ENCODE results near the gene RHOJ.
"Not testable (repeated sequence)": the region's sequence is repeated elsewhere in the genome, so short reads cannot be mapped to it uniquely, and the experiment has no call there.

The RHOJ gene

DNA sequence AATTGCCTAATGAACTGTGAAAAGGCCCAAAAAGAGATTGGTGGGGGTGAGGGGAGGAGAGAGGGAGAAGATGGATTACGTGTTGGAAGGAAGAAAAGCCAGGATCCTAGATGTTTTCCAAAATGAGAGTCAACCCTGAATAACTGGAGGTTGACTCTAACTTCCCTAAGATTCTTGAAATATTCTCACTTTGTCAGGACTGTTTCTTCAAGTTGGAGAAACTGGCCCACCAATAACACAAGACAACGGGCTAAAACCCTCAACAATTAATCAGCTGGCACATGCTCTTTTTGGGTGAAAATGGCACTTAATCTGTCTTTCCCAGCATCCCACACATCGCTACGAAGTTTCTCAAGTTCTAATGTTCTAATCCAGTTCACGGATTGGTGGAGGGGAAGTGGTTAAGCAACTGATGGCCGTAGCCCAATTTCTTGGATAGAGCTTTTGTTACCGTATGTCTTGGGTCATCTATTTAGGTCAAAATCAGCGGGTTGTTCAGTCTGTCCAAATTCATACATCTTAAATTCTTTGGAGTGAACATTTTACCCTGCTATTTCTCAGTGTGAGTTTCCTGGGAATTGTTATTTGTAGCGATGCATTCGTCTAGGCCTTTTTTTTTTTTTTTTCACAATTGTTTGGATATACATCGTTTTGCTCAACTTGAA is 65.5 kb downstream of the RHOJ start:
- DNase-seq, result no peak

DNA sequence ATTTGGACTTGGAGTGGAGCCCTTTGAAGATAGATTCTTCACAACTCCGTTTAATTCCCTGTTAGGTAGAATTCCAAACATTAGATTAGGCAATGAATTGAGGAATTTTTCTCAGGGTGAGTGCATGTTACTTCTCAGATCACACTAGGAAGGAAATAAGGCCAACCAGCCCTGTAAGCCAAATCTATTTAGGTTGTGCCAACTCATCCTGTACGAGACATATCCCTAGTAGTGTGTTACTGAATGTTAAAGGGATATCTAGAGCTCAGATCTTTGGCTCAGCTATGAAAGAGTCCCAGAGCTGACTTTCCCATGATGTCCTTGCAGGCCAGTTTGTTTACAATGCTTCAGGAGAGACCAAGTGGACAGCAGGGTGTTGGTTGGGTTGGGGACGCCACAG is 68.9 kb downstream of the RHOJ start:
- DNase-seq, result no peak

DNA sequence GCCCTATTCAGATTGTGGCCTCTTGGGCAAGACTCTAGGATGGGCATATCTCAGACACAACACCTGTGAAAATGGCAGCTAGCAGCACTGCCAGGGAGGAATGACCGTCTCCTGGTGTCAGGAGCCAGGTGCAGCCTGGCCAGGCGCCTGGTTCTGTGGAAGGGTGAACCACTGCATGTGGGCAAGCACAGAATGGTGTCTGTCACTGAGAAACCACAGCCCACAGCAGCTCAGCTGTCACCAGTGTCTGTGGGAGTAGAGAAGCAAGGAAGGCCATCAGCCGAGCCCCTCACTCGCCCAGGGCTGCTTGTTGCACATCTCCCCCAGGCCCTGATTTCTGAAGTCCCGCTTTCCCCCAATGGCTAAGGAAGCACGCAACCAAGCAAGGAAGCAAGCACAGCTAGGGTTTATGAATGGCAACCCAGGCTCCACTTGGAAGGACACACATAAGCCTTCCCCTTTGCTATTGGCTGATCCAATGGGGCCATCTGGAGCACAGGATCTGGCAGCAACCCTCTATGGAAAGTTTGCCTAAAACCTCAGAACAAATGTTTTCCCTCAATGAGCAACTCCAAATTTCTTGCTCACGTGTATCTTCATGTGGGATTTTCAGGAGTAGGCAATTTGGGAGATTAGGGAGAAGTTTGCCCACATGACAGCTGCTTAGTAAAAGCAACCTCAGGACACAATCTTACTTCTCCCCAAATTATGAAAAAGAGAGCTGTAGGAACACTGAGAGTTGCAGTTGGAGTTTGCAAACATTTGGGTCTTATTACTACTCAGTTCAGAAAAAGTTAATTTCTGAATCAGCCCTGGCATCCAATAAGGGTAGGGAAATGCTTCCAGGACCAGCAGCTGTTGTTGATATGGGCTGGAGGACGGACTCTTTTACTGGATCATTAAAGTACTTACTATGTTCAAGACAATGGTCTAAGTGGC is 69.7 kb downstream of the RHOJ start:
- DNase-seq, result peak; percentile 45

DNA sequence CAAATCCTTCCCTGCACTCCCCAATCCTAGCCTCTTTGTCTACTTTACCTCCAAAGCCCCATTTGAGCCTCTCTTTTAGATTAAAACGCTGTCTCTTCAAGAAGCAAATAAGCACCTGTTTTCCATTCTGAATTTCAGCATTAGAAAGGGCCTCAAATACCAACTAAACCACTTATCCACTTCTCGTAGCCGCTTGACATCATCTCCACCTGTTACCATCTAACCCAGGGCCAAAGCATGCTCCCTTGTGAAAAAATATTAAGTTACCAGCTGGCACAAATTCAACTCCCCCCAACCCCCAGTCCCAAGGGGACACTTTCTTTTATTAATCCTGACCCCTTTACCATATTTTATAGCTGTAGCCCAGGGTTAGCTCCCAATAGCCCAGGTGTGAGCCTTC is 71.4 kb downstream of the RHOJ start:
- no peak for DNase-seq

DNA sequence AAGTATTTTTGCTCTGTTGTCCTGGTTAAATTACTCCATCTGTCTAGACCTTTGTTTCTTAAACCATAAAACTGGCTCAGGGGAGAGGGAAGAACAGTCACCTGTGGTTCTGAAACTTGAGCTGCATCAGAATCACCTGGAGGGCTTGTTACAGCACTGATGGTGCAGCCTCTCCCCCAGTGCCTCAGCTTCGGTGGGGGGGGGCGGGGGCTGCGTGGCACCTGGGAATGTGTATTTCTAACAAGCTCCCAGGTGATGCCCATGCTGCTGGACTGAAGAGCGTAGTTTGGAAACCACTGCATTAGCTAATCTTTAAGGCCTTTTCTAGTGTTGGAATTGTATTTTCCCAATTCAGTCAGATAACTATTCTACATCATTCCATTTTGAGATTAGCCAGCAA is 71.8 kb downstream of the RHOJ start:
- DNase-seq, result no peak

DNA sequence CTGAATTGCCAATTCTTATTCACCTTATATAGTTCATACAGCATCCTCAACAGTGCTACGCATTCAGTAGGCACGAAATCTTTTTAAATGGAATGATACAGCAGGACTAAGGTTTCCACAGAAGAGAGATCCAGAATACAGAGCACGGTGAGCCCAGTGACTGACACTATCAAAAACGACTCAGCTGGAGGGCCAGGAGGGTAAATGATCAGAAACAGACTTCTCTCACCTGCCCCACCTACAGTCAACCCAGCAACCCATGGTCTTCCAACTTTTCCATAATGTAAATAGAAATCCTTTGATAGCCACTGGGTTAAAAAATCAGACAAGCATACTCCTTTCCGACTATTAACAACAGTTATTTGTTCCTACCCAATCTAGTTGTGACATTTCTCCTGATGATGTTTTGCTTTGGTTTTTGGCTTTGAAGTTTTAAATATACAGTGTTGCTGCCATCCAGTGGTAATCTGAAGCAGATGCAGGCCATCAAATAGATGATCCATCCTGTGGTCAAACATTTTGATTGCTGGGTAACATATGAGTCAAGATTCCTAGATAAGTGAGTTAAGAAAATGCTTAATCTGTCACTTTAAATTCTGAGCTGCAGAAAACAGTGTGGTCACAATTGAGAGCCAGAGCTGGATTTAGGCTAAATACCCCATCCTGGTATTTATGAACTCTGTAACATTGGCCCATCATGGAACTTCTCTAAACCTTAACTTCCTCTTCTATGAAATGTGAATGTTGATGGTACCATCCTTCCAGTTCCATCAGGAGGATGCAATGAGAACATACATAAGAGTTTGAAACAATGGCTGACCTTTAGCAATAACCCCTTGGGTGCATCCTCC is 72.5 kb downstream of the RHOJ start:
- DNase-seq, result no peak

DNA sequence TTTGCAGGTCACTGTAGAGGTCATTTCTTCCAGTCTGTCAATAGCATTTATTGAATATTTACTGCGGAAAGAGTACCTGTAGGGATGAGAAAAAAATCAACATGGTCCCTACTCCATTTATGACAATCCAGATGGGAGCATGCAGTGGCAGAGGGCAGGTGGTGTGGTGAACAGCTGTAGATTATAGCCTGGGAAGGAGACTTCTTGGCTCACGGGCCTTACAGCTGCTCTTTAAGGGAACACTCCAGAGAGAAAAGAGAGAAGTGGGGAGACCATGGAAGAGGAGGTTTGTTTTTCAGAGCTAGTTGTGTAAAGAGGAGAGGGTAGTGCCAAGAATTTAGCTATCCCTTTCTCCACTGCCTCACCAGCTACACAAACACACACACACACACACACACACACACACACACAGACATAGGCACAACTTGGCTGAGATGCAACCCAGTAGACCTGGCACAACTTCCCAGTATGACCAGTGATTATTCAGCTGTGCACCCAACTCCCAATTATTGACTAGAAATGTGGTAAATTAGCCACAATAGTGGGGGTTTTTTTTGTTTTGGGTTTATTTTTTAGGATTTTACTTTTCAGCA is 73.4 kb downstream of the RHOJ start:
- no peak for DNase-seq

DNA sequence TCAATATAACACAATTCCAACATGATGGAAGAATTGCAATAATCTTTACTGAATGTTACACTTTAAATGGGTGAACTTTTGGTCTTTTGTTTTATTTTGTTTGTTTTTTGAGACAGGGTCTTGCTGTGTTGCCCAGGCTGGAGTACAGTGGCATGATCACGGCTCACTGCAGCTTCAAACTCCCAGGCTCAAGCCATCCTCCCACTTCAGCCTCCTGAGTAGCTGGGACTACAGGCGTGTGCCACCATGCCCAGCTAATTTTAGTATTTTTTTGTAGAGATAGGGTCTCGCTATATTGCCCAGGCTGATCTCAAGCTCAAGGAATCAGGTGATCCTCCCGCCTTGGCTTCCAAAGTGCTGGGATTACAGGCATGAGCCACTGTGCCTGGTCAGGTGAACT is 75.7 kb downstream of the RHOJ start:
- DNase-seq, result not testable (repeated sequence)

DNA sequence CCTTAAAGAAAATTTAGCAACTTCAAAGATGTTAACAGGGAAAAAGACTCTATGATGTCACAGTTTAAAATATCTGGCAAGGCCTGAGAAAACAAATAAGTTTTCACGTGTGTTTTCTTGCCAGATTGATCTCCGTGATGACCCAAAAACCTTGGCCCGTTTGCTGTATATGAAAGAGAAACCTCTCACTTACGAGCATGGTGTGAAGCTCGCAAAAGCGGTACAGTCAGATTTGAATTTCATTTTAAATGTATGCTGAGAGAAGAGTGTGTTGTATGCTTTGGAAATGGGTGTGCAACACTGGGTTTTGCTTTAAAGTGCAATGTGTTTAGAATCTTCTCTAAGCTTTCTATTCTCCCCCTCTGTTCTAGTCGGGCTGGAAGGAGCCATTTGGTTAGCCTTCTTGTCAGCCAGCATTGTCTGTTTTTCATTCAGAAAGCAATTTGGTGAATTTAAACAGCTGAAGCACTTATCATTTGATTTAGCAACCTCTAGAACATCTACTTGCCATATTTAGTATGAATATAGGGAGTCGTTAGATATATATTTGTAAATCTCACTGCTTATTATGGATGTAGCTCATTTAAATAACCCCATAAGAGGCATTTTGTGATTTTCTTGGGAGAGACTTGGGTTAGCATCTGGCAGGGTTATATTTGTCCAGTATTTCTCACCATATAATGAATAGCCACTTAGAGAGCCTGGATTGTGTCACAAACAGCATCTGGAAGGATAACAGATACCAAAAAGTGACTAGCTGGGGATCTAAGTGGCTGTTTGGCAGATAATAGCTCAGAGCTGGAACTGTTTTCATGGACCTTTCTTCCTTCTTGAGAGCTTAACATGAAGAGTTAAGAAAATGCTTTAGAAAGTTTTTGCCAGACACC is 79.0 kb downstream of the RHOJ start:
- no peak for DNase-seq

DNA sequence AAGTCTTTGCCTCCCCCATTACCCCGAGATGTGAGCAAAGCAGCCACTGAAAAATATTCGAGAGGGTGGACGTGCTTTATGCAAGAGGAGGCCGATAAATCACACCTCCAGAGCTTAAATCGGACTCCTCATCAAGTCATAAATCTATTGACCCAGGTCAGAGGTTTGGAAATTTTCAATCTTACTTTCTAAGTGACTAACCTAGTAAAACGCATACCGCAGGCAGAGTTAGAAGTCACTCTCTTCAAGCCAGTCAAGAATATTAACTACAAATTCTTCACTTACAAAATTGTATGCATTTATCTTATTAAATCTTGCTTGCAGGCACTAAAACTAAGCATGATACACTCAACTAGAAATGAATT is 79.6 kb downstream of the RHOJ start:
- no peak for DNase-seq

DNA sequence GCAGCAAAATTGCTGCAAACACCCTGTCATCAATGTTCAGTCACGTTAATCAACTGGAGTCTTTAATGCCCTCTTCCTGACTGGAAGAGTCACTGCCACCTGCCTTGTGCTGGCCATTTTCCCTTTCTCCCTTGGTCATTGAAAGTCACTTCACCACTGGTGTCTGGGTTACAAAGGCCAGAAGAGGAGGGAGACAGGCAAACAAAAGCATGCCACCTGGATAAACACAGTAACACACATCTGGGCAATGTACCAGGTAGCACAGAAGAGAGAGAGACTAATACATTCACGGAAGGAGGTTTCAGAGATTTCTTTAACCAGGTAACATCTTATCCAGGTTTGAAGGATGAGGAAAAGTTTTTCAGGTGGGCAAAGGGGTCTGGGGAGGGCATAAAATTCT is 81.8 kb downstream of the RHOJ start:
- no peak for DNase-seq

DNA sequence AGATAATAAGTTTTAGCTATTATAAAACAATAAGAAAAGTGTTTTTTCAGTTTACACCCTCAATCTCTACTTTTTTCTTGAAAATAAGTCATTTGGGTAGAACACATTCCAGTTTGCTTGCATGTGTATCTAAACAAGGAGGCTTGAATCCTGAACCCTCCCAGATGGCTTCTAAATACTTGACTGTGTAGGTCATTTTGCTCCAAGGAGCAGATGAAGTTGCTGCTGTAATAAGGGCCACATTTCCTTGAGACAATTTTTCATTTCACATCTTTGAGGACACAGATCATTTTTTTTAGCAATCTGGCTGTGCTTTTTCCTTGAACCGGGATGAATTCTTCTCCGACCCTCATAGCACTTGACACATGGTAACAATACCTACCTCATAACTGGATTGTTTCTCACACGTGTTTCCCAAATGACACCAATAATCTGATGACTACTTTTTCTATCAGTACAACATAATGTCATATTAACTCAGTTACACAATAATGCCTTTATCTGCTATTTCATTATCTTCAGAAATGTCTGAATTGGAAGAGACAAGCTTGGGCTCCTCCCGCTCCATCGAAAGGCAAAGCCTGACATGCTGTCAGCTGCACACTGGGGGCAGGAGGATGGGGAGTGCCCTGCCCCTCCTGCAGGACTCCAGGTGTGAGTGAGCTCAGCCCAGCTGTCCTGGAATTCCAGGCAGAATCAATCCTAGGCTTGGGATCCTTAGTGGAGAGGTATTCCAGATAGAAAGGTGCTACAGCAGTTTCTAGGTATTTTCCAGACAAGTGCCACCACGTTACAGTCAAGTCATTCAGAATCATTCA is 83.6 kb downstream of the RHOJ start:
- no peak for DNase-seq

DNA sequence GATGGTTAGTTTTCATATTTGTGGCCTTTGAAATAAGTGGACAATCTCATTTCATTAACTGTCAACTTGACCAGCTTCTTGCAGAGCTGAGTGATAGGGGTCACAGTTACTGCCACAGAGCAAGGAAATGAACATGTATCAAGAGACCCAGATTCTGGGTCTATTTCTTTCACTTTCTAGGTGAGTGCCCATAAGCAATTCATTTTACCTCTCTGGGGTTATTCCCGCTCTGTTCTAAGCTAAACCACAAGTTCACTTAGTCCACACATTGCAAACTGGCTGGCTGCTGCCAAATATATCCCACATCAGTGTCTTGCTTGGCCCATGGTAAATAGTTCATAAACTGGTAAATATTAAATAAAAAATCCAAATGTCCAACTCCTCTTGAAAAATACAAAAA is 84.6 kb downstream of the RHOJ start:
- DNase-seq, result no peak

DNA sequence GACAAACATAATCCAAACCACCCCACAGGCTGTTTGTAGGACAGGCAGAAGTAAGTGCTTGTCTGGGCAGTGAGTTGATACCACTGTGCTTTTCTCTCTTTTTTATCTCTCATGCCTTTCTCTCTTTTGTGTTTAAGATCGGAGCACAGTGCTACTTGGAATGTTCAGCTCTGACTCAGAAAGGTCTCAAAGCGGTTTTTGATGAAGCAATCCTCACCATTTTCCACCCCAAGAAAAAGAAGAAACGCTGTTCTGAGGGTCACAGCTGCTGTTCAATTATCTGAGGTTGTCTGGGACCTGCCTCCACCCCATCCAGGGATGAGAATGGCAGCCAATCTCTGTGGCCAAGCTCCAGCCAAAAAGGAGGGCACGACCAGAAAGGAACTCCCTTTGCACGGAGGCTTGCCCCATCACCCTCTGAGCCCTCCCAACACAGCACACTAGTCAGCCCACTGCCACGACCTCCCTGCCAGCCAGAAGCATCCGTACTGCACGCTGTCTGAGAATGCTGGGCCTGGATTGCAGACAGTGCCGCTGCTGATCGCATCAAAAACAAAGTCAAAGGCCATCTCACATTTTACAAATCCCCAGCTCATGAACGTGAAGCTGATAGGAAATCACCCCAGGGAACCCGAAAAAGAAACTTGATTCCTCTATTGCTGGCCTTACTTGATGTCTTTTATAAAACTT is 86.6 kb downstream of the RHOJ start:
- no peak for DNase-seq

DNA sequence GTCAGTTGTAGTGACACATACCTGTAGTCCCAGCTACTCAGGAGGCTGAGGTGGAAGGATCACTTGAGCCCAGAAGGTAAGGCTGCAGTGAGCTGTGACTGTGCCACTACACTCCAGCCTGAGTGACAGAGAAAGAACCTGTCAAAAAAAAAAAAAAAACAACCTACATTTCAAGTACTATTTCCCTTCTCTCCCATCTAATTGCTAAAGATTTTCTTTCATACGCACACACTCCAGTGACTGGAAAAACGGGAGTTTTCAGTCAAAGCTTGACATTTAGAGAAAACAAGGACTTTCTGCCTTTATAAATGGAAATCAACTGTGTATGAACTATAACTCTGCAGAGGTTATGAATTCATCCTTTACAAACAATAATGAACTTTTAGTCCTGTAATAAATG is 88.6 kb downstream of the RHOJ start:
- DNase-seq, result no peak

DNA sequence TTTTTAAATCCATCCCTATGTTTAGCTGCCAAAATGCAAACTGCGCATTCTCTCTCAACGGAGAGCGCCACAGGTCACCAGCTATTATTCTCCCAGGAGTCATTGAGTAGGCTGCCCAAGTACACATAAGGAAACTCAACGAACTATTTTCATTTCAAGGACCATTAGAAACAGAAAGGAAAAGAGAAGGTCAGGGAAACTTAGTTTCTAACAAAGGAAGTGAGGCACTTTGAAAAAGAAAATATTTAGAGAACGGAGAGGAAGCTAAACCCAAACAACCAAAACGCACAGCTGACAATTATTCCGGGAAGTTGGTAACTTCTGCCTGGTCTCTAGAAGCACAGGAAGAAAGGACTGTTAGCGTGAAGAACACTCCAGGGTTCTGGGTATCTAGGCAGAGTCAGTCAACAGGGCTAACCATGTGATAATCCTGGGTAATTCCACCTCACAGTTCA is 91.0 kb downstream of the RHOJ start:
- DNase-seq, result no peak

DNA sequence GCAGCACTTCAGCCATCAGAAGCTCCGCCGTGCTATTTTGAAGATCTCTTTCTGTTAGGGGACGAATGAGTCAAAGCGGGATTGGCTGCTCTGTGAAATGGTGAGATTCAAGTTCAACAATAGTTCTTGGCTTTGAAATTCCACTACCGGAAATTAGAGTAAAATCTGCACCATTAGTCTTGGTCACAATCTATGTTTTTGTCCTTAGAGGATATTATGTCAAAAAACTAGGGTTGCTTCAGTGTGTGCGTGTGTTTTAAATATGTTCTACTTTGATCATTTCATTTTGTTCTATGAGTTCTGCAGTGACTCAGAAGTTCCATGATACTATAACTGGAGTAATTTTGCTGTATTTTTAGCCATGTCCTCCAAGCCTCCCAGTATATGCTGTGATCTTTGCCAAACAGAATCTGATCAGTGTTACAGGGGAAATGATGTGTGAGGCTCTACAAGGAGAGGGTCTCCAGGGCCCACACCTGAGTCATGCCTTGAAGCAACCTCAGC is 91.9 kb downstream of the RHOJ start:
- no peak for DNase-seq

DNA sequence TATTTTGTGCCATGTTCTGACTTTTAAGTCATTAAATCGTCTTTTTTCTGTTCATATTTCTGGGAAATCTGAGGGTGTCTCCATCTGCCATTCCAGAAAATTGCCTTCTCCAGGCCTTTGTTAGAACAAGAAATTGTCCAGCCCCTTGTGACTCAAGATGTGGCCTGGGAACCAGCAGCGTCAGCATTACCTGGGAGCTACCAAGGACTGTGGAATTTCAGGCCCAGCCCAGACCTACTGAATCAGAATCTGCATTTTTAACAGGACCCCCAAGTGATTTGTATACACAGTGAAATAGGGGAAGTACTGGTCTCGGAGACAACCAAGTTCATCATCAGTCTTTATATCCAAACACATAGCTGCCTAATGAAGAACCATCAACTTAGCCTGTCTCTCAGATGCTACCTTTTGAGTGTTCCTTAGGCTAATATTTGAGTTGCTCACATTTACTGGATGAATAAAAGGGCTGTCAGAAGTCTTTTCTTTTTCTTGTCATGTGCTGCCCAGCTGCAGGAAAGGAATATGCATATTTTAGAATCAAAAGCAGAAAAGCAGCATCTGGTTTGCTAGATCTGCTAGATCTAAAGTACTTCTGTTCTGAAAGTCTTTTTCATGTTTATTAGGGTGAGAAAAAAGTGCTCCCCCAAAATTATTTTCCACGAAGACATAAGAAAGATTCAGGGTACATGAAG is 93.3 kb downstream of the RHOJ start:
- no peak for DNase-seq

DNA sequence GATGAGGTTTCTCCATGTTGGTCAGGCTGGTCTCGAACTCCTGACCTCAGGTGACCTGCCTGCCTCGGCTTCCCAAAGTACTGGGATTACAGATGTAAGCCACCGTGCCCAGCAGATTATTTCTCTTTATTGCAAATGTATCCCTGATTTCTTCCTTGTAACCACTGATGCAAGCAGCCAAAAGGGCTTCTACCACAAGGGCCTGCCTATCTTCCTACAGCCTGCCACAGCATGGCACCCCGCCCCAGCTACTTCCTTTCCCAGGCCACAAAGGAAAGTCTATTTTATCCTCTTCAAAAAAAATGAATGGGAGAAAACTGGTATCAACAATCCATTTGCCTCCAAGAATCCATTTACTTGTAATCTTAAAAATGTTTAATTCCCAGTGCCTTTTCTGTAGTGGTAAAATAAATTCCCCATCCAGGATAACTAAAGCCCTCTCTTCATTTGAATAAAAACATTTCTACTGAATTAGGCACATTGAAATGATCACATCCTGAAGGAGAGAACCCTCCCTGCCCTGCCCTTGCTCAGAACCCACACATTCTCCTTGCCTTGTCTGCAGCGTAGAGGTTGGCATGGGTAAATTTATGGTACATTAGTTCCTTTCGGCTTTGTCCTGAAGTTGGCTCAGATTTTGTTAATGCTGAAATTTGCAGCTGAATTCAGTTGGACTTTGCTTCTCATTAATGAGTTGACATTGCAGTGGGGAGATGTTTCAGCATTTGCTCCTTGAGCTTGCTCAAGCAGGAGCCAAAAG is 95.3 kb downstream of the RHOJ start:
- no peak for DNase-seq

All from femur (tissue), 1 donor.